22Rv1 (cell line): ENCODE data around the gene NACA.

ENCODE experiments used
- ZFX ChIP-seq: fragments of 450-650 bp; IDR thresholded peaks from 2 replicates; pipeline ENCODE4 v1.6.1; 2017; ENCODE audit warnings: antibody characterized with exemption, borderline replicate concordance
- TF ChIP-seq, protein P1 (sequence below): fragments of 450-650 bp; IDR thresholded peaks from 2 replicates; pipeline ENCODE4 v1.5.1; 2017; ENCODE audit warnings: mild to moderate bottlenecking

DNA sequence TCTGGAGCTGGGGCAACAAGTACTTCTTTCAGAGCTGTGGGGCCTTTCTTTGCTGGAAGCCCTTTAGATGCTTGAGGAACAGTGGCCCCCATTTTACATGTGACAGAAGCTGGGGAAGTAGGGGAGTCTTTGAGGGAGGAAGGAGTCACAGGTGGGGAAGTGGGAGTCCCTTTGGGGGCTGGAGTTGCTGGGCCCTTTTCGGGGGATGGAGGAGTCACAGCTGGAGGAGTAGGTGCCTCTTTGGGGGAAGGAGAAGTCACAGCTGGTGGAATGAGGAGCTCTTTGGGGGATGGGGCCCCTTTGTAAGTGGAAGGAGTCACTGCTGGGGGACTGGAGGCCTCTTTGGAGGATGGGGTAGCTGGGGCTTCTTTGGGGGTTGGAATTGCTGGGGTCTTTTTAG lies 8.6 kb downstream of the NACA start:
- TF ChIP-seq, protein P1, sequence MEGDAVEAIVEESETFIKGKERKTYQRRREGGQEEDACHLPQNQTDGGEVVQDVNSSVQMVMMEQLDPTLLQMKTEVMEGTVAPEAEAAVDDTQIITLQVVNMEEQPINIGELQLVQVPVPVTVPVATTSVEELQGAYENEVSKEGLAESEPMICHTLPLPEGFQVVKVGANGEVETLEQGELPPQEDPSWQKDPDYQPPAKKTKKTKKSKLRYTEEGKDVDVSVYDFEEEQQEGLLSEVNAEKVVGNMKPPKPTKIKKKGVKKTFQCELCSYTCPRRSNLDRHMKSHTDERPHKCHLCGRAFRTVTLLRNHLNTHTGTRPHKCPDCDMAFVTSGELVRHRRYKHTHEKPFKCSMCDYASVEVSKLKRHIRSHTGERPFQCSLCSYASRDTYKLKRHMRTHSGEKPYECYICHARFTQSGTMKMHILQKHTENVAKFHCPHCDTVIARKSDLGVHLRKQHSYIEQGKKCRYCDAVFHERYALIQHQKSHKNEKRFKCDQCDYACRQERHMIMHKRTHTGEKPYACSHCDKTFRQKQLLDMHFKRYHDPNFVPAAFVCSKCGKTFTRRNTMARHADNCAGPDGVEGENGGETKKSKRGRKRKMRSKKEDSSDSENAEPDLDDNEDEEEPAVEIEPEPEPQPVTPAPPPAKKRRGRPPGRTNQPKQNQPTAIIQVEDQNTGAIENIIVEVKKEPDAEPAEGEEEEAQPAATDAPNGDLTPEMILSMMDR, result no peak
- TF ChIP-seq ZFX, result no peak
